Erythroblast (primary cell): Measurements from ENCODE around the gene EXOC8.

Source experiments
- GATA1 ChIP-seq: IDR thresholded peaks from 2 replicates; pipeline ENCODE4 v1.6.1; 2011; ENCODE audit warnings: low read depth, mild to moderate bottlenecking, control low read depth, low read length, moderate library complexity
- POLR2A ChIP-seq: IDR thresholded peaks from 2 replicates; pipeline ENCODE4 v1.6.1; 2011; ENCODE audit warnings: mild to moderate bottlenecking, low read length

DNA sequence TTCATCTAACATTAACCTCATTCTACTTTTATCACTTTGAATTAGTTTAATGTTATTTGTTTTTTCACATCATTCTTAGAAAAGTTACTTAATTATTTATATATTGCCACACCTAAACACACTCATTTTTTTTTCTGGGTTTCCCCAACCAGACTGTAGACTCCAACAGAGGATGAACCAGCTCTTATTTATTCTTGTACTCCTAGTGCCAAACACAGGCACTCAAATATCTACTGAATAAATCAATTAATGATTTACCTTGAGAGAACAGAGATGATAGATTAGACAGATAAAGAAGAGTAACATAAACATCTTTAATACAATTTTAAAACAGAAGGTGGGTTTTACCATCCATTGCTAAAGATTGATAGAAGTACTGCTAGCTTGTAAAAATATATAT is 48.8 kb upstream of the EXOC8 start:
- no peak for TF ChIP-seq POLR2A
- no peak for TF ChIP-seq GATA1
